Measurements from ENCODE around the gene FLNB. TPM values are rescaled to one million over a fixed set of nuclear protein-coding genes. Genes with fewer than 3 reads are reported as not detected.

FLNB gene
- total RNA-seq, 1 donor from 2014 or later: 75.4 TPM

DNA sequence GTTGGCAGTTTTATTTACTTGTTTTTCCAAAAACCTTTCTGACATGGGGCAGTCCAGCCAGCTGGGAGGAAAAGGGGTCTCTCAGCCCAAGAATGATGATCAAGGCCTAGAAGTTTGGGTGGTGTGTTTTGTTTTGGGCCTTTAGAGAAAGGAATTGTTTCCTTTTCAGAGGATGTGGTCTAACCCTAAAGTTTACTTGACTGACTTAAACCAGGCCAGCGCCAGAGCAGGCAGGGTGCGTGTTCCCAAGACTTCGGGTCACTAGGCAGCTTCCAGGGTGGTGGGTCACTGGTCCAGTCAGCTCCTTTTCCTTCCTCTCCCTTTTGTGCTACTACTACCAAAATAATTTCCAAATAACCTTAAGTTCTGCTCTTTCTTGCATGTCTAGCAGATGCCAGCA lies 4.9 kb downstream of the FLNB start:
- peaks cover 3% of the 10 kb centered on the region for H3K9me3 Mint-ChIP-seq (ENCODE audit: unreplicated experiment)

GRCh38 chr3:58013973-58014649 lies 5.9 kb downstream of the FLNB start:
- TF ChIP-seq CTCF (IDR thresholded peaks at IDR 0.05; ENCODE audit: partially characterized antibody, unreplicated experiment): no peak
- Mint-ChIP-seq H3K4me1 (ENCODE audit: low read depth, unreplicated experiment) (peaks cover 12% of the 10 kb centered on the region), H3K4me3 (ENCODE audit: unreplicated experiment) (no peak overlapping the region), H3K9me3 (ENCODE audit: unreplicated experiment) (peaks cover 3% of the 10 kb centered on the region), H3K36me3 (ENCODE audit: unreplicated experiment) (no peaks in the 10 kb centered on the region), H3K27ac (ENCODE audit: unreplicated experiment) (no peak overlapping the region), H3K27me3 (ENCODE audit: unreplicated experiment) (peaks cover 2% of the 10 kb centered on the region)
- DNase-seq: peak; percentile 45

More for the DNA sequence above, 4.9 kb downstream of the FLNB start:
- TF ChIP-seq CTCF (IDR thresholded peaks at IDR 0.05; ENCODE audit: partially characterized antibody, unreplicated experiment): no peak
- no peak for DNase-seq
- H3K27ac Mint-ChIP-seq (ENCODE audit: unreplicated experiment): no peak overlapping the region
- H3K27me3 Mint-ChIP-seq (ENCODE audit: unreplicated experiment): peaks cover 2% of the 10 kb centered on the region
- H3K4me3 Mint-ChIP-seq (ENCODE audit: unreplicated experiment): no peak overlapping the region
- H3K4me1 Mint-ChIP-seq (ENCODE audit: low read depth, unreplicated experiment): peaks cover 12% of the 10 kb centered on the region
- no peaks in the 10 kb centered on the region for H3K36me3 Mint-ChIP-seq (ENCODE audit: unreplicated experiment)

DNA sequence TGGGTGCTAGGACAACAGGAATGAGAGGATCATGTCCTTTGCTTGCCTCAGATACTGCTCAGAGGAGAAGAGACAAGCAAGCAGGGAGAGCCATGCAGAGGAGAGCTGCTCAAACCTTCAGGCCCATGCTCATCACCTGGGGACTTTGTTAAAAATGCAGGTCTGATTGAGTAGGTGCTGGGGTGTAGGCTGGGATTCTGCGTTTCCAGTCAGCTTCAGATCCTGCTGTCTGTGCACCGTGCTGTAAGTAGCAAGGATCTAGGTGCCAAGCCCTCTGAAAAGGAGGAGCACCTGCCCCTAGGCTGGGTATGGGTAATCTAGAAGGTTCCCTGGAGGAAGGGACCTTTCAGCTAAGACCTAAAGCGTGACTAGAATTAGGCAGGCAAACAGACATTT lies 7.3 kb downstream of the FLNB start:
- H3K36me3 Mint-ChIP-seq (ENCODE audit: unreplicated experiment): no peaks in the 10 kb centered on the region
- peaks cover 13% of the 10 kb centered on the region for H3K4me1 Mint-ChIP-seq (ENCODE audit: low read depth, unreplicated experiment)
- no peak for TF ChIP-seq CTCF (IDR thresholded peaks at IDR 0.05; ENCODE audit: partially characterized antibody, unreplicated experiment)
- DNase-seq: no peak
- no peak overlapping the region for H3K4me3 Mint-ChIP-seq (ENCODE audit: unreplicated experiment)
- no peaks in the 10 kb centered on the region for H3K27me3 Mint-ChIP-seq (ENCODE audit: unreplicated experiment)
- peaks cover 3% of the 10 kb centered on the region for H3K9me3 Mint-ChIP-seq (ENCODE audit: unreplicated experiment)
- H3K27ac Mint-ChIP-seq (ENCODE audit: unreplicated experiment): no peak overlapping the region

GRCh38 chr3:58016710-58017109 lies 8.5 kb downstream of the FLNB start:
- Mint-ChIP-seq H3K27me3 (ENCODE audit: unreplicated experiment) (no peaks in the 10 kb centered on the region), H3K36me3 (ENCODE audit: unreplicated experiment) (no peaks in the 10 kb centered on the region), H3K4me1 (ENCODE audit: low read depth, unreplicated experiment) (peaks cover 12% of the 10 kb centered on the region)

More at GRCh38 chr3:58016710-58017109, 8.5 kb downstream of the FLNB start:
- H3K4me3 Mint-ChIP-seq (ENCODE audit: unreplicated experiment): no peak overlapping the region
- TF ChIP-seq CTCF (IDR thresholded peaks at IDR 0.05; ENCODE audit: partially characterized antibody, unreplicated experiment): no peak
- no peak overlapping the region for H3K27ac Mint-ChIP-seq (ENCODE audit: unreplicated experiment)
- no peak for DNase-seq
- H3K9me3 Mint-ChIP-seq (ENCODE audit: unreplicated experiment): peaks cover 3% of the 10 kb centered on the region
